Thyroid gland (tissue), 4 donors: Measurements from ENCODE around the gene PCDHB13. TPM values are rescaled to one million over a fixed set of nuclear protein-coding genes. Genes with fewer than 3 reads are reported as not detected.
"Not testable (repeated sequence)": the region's sequence is repeated elsewhere in the genome, so short reads cannot be mapped to it uniquely, and the experiment has no call there.

Source experiments
- DNase-seq, 2 donors: peaks; one replicate each; pipeline ENCODE4 v3.0.0-alpha.2; 2019
- H3K27ac ChIP-seq, 3 donors: fragments of 200-600 bp; sonication (generic); 1 replicate in 2 of 3; 2 replicates in 1 of 3; pipeline ENCODE4 v1.5.1; 2016 to 2019; ENCODE audit warnings: mild to moderate bottlenecking in 1 of 3, moderate library complexity in 1 of 3
- H3K27me3 ChIP-seq: fragments of 200-600 bp; sonication (generic); one replicate; pipeline ENCODE4 v1.5.1; 2019
- H3K36me3 ChIP-seq, 2 donors: fragments of 200-600 bp; sonication (generic); one replicate each; pipeline ENCODE4 v1.5.1; 2016 to 2019
- H3K4me1 ChIP-seq, 2 donors: fragments of 200-600 bp; sonication (generic); one replicate each; pipeline ENCODE4 v1.5.1; 2017 to 2019
- H3K4me3 ChIP-seq, 3 donors: fragments of 200-600 bp; sonication (generic); replicated peaks in 1 of 3; 1 replicate in 2 of 3; 2 replicates in 1 of 3; pipeline ENCODE4 v1.5.1; 2016; ENCODE audit warnings: mild to moderate bottlenecking in 1 of 3
- H3K9me3 ChIP-seq: fragments of 200-600 bp; sonication (generic); one replicate; pipeline ENCODE4 v1.5.1; 2017
- POLR2A ChIP-seq, 2 donors: fragments of 450-650 bp; IDR thresholded peaks; one replicate each; pipeline ENCODE4 v1.6.1; 2017; ENCODE audit warnings: antibody characterized with exemption in 2 of 2, mild to moderate bottlenecking in 2 of 2, moderate library complexity in 1 of 2
- WGBS, 2 donors: methylation state at CpG; one replicate each; pipeline ENCODE4 v1.1.5; 2017; 5-methylcytosine and 5-hydroxymethylcytosine counted together
- intact Hi-C: fragments of 100-400 bp; cut with DNase I; formaldehyde crosslinking; loops from one replicate; pipeline ENCODE4 v1.15.1; 2023
- total RNA-seq, 4 donors: library from RNA; depleted of rRNA; stranded (reverse); fragments of >200 nt; gene quantifications; one replicate each; pipeline ENCODE4 v1.2.3, GENCODE V29; 2016
- TF ChIP-seq, protein P1 (sequence below), 6 experiments: fragments of 200-600 bp in 3 of 6; fragments of 450-650 bp in 3 of 6; sonication (generic) in 3 of 6; IDR thresholded peaks; one replicate each; pipeline ENCODE4 v1.5.1; 2016 to 2019; ENCODE audit warnings: antibody characterized with exemption in 6 of 6, mild to moderate bottlenecking in 2 of 6, inconsistent platforms in 1 of 6, moderate library complexity in 1 of 6

PCDHB13 gene
- total RNA-seq, 4 donors from 2014 or later: 4.0 to 7.2 (median 5.2) TPM

DNA sequence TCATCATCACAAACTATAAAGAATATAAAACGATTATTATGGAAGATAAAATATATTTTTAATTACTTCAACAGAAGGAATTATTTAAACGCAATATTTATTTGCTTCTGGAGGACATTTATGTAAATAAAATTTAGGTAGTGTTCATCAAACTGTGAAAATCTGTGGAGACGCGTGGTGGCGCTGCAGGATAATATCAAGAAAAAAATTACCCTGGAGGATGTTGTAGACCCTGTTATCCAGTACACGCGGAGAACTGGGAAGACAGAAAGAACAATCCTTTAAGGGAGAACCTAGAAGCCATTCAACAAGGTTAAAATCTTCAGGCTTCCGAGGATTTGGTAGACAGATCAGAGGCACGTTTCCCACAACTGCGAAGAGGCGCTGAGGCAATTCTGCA lies 5.2 kb upstream of the PCDHB13 start, which contains the start of gene PCDHB12:
Gene PCDHB12, plus strand, starts transcription at position 242 of the 400 bp plus-strand sequence. CDS start 189 bp downstream, outside the sequence.
- no peak within 1 kb of the TSS for H3K27ac ChIP-seq
- WGBS, 2 donors: 18 to 28% methylated on average over 11 of the region's 11 CpGs
- intact Hi-C loops: no loop called here
- H3K27me3 ChIP-seq: no peaks in the 10 kb centered on the region
- no peak for DNase-seq
- H3K9me3 ChIP-seq: no peaks in the 10 kb centered on the region
- no peaks in the 10 kb centered on the region for H3K4me1 ChIP-seq
- H3K4me3 ChIP-seq: no peak within 1 kb of the TSS
- H3K36me3 ChIP-seq: no peaks in the 10 kb centered on the region
- TF ChIP-seq, protein P1, sequence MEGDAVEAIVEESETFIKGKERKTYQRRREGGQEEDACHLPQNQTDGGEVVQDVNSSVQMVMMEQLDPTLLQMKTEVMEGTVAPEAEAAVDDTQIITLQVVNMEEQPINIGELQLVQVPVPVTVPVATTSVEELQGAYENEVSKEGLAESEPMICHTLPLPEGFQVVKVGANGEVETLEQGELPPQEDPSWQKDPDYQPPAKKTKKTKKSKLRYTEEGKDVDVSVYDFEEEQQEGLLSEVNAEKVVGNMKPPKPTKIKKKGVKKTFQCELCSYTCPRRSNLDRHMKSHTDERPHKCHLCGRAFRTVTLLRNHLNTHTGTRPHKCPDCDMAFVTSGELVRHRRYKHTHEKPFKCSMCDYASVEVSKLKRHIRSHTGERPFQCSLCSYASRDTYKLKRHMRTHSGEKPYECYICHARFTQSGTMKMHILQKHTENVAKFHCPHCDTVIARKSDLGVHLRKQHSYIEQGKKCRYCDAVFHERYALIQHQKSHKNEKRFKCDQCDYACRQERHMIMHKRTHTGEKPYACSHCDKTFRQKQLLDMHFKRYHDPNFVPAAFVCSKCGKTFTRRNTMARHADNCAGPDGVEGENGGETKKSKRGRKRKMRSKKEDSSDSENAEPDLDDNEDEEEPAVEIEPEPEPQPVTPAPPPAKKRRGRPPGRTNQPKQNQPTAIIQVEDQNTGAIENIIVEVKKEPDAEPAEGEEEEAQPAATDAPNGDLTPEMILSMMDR (IDR thresholded peaks at IDR 0.05): peak in 1 of 6 experiments; percentile 10
- TF ChIP-seq POLR2A (IDR thresholded peaks at IDR 0.05): no peak

DNA sequence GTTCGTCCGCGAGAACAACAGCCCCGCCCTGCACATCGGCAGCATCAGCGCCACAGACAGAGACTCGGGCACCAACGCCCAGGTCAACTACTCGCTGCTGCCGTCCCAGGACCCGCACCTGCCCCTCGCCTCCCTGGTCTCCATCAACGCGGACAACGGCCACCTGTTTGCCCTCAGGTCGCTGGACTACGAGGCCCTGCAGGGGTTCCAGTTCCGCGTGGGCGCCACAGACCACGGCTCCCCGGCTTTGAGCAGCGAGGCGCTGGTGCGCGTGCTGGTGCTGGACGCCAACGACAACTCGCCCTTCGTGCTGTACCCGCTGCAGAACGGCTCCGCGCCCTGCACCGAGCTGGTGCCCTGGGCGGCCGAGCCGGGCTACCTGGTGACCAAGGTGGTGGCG lies 3.4 kb upstream of the PCDHB13 start:
- intact Hi-C loops, H3K4me1 ChIP-seq, H3K36me3 ChIP-seq, H3K27ac ChIP-seq, H3K4me3 ChIP-seq, H3K9me3 ChIP-seq, DNase-seq, H3K27me3 ChIP-seq: not testable (repeated sequence)
- WGBS, 2 donors: 10 to 70% methylated on average over 2 to 24 of the region's 39 CpGs

DNA sequence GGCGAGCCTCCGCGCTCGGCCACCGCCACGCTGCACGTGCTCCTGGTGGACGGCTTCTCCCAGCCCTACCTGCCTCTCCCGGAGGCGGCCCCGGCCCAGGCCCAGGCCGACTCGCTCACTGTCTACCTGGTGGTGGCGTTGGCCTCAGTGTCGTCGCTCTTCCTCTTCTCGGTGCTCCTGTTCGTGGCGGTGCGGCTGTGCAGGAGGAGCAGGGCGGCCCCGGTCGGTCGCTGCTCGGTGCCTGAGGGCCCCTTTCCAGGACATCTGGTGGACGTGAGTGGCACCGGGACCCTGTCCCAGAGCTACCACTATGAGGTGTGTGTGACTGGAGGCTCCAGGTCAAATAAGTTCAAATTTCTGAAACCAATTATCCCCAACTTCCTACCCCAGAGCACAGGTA lies 2.9 kb upstream of the PCDHB13 start:
- 11 to 45% methylated on average over 4 to 20 of the region's 27 CpGs for WGBS, 2 donors
- DNase-seq, H3K9me3 ChIP-seq, H3K27ac ChIP-seq, intact Hi-C loops, H3K27me3 ChIP-seq, H3K4me3 ChIP-seq, H3K4me1 ChIP-seq, H3K36me3 ChIP-seq: not testable (repeated sequence)

DNA sequence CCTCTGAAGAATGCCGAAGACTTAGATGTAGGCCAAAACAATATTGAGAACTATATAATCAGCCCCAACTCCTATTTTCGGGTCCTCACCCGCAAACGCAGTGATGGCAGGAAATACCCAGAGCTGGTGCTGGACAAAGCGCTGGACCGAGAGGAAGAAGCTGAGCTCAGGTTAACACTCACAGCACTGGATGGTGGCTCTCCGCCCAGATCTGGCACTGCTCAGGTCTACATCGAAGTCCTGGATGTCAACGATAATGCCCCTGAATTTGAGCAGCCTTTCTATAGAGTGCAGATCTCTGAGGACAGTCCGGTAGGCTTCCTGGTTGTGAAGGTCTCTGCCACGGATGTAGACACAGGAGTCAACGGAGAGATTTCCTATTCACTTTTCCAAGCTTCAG lies 864 bp downstream of the PCDHB13 start:
- H3K4me3 ChIP-seq, H3K36me3 ChIP-seq, H3K27me3 ChIP-seq, intact Hi-C loops, DNase-seq, H3K27ac ChIP-seq, H3K4me1 ChIP-seq, H3K9me3 ChIP-seq: not testable (repeated sequence)
- 44 to 67% methylated on average over 11 to 12 of the region's 12 CpGs for WGBS, 2 donors

DNA sequence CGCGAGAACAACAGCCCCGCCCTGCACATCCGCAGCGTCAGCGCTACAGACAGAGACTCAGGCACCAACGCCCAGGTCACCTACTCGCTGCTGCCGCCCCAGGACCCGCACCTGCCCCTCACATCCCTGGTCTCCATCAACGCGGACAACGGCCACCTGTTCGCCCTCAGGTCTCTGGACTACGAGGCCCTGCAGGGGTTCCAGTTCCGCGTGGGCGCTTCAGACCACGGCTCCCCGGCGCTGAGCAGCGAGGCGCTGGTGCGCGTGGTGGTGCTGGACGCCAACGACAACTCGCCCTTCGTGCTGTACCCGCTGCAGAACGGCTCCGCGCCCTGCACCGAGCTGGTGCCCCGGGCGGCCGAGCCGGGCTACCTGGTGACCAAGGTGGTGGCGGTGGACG lies 1.8 kb downstream of the PCDHB13 start:
- H3K4me1 ChIP-seq, H3K36me3 ChIP-seq, intact Hi-C loops, H3K27me3 ChIP-seq, H3K9me3 ChIP-seq, H3K27ac ChIP-seq, DNase-seq, H3K4me3 ChIP-seq: not testable (repeated sequence)
- WGBS, 2 donors: 14 to 37% methylated on average over 9 to 10 of the region's 40 CpGs

DNA sequence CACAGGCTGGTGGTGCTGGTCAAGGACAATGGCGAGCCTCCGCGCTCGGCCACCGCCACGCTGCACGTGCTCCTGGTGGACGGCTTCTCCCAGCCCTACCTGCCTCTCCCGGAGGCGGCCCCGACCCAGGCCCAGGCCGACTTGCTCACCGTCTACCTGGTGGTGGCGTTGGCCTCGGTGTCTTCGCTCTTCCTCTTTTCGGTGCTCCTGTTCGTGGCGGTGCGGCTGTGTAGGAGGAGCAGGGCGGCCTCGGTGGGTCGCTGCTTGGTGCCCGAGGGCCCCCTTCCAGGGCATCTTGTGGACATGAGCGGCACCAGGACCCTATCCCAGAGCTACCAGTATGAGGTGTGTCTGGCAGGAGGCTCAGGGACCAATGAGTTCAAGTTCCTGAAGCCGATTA lies 2.3 kb downstream of the PCDHB13 start:
- WGBS, 2 donors: 38 to 44% methylated on average over 2 to 9 of the region's 26 CpGs
- intact Hi-C loops, DNase-seq, H3K27ac ChIP-seq, H3K27me3 ChIP-seq, H3K4me1 ChIP-seq, H3K9me3 ChIP-seq, H3K36me3 ChIP-seq, H3K4me3 ChIP-seq: not testable (repeated sequence)

DNA sequence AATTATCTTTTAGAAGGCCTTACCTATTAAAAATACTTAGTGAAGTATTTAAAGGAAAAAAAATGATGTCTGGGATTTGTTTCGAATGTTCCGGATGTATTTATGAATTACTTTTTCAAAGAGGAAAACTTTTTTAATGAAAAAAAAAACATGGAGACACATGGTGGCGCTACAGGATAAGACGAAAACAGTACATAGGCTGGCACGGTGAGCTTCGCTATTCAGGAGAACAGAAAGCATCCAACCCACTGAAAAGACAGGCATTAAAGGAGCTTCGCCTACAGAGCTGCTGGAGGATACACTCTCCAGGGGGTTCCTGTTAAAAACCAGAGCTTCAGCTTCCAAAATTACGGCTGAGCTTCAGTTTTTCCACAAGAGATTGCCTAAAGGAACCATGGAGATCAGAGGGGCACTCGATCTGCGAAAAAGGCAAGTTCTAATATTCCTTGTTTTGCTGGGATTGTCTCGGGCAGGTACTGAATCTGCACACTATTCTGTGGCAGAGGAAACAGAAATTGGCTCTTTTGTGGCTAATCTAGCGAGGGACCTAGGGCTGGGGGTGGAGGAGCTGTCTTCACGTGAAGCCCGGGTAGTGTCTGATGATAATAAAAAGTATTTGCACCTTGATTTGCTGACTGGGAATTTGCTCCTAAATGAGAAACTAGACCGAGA lies 9.5 kb downstream of the PCDHB13 start, which contains the start of gene PCDHB14:
Gene PCDHB14, plus strand, starts transcription at position 232 of the 672 bp plus-strand sequence. Its CDS starts 163 bp downstream, at position 395.
- Histone ChIP-seq H3K4me3 (no peak within 1 kb of the TSS), H3K9me3 (no peaks in the 10 kb centered on the region), H3K36me3 (no peaks in the 10 kb centered on the region), H3K27me3 (no peaks in the 10 kb centered on the region), H3K4me1 (no peaks in the 10 kb centered on the region), H3K27ac (no peak within 1 kb of the TSS)
- DNase-seq: no peak
- TF ChIP-seq, protein P1 (IDR thresholded peaks at IDR 0.05): no peak
- no peak for TF ChIP-seq POLR2A (IDR thresholded peaks at IDR 0.05)
- intact Hi-C loops: no loop called here
- 26 to 32% methylated on average over 14 to 15 of the region's 15 CpGs for WGBS, 2 donors

DNA sequence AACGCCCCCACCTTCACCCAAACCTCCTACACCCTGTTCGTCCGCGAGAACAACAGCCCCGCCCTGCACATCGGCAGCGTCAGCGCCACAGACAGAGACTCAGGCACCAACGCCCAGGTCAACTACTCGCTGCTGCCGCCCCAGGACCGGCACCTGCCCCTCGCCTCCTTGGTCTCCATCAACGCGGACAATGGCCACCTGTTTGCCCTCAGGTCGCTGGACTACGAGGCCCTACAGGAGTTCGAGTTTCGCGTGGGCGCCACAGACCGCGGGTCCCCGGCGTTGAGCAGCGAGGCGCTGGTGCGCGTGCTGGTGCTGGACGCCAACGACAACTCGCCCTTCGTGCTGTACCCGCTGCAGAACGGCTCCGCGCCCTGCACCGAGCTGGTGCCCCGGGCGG lies 11.1 kb downstream of the PCDHB13 start:
- DNase-seq, H3K4me3 ChIP-seq, H3K27ac ChIP-seq, H3K9me3 ChIP-seq, intact Hi-C loops, H3K4me1 ChIP-seq, H3K36me3 ChIP-seq, H3K27me3 ChIP-seq: not testable (repeated sequence)
- WGBS, 2 donors: 7 to 9% methylated on average over 4 to 8 of the region's 40 CpGs

DNA sequence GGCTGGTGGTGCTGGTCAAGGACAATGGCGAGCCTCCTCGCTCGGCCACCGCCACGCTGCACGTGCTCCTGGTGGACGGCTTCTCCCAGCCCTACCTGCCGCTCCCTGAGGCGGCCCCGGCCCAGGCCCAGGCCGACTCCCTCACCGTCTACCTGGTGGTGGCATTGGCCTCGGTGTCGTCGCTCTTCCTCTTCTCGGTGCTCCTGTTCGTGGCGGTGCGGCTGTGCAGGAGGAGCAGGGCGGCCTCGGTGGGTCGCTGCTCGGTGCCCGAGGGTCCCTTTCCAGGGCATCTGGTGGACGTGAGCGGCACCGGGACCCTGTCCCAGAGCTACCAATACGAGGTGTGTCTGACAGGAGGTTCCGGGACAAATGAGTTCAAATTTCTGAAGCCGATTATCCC lies 11.7 kb downstream of the PCDHB13 start:
- 25 to 32% methylated on average over 14 to 17 of the region's 30 CpGs for WGBS, 2 donors
- H3K36me3 ChIP-seq, H3K9me3 ChIP-seq, H3K27ac ChIP-seq, DNase-seq, H3K4me1 ChIP-seq, H3K4me3 ChIP-seq, intact Hi-C loops, H3K27me3 ChIP-seq: not testable (repeated sequence)
